ENCODE data around the gene OTULIN.
A peak's percentile ranks its signal among the peaks of the same experiment; 100 is the strongest.

The OTULIN gene

DNA sequence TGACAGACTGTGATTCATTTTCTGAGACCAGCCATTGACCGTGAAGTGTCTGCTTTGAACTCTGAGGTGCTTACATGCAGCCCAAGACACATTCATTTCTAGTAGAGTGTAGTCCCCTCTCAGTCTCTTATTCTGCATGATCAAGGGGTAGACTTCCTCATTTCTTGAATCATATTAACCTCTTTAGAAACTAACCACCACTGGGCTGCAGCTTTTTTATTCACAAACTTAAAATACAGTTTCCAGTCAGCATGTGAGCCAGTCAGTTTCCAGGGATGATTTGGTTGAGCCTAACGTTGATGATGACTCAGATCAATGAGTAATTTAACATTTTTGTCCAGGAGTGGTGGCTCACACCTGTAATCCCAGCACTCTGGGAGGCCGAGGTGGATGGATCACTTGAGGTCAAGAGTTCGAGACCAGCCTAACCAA is 59.2 kb downstream of the OTULIN start:
- DNase-seq: peak; percentile 47

DNA sequence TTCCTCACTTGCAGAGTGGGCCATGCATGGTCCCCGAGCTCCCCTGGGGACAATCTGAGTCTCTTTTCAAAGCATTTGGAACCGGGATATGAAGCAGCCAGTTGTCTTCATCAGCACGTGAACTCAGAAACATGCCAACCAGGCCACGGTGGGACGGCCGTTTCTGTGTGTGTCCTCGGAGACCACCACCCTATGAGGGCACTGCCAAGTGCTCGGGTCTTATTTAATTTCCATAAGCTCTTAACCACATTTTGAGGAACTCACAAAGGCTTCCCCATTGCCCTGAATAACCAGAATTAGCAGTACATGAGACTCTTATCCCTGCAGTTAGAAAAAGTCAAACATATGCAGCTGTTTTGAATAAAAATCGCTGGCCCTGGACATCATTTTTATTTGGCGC is 60.1 kb downstream of the OTULIN start:
- DNase-seq: peak; percentile 53

DNA sequence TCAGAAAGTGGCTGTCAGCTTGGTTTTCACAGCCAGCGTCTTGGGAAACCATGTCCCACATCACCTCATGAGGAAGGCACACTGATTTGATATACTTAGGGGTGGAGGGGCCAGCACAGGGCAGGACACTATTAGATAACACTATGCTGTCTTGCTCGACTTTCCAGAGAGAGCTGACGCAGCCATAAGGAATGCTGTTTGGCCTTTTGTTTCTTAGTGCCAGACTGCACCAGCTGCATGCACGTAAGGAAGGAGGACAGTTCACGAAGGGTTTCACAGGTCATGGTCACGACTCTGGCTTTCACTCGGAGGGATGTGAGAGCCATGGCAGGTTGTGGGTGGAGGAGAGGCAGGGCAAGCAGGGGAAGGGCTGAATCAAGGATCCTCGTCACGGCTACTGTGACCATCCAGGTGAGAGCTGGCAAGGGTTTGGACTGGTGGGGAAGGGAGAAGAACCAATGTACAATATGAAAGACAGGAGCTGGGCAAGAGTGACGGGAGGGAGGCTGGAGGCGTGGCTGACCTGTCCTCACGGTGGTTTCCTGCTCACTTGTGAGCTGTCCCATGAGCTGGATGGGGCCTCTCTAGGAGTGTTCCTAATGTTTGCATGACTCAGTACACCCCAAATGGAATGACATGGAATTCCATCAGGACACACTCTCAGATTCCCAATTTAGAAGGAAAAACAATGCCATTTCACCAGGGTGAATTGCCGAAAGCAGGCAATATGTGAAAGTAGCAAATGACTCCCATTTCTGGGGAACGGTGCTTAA is 61.7 kb downstream of the OTULIN start:
- DNase-seq: no peak

DNA sequence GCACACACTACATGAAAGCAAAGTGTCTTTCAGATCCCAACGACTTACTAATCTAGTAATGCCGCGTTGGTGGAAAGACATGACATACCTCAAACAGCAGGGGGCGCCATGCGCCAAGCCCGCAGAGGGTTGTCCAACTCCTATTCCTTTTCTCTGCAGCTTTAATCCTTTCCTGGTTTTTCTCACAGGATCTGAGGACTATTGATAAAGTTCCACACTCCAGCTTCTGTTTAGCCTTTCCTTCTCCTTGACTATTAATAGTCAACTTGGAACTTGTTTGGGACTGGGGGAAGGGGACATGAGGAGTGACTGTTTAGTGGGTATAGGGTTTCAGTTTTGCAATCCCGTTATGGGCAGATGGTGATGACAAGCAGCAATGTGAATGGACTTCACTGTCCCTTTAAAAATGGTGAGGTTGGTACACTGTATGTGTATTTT is 62.9 kb downstream of the OTULIN start:
- DNase-seq: peak; percentile 88

DNA sequence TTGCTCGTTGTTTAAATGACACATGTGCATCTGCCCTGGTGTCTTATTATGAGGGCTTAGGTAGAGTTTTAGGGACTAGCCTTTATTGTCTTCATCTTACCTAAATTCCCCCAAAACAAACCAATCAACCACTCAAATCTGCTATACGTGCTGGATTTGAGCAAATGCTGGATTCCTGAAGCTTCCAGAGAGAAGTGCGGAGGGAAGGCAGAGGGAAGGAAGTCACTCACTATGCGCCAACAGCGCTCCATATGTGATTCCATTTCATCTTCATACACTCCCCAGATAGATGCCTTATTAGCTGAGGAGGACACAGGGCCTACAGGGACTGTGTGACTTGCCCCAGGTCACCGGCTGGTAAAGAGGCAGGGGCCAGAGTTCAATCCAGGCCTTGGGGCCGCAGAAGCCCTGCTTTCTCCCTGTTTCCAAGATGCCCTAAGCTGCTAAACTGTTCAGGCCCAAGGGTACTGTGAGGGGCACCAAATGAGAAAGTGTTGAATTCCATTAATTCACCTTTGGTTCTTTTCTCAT is 63.5 kb downstream of the OTULIN start:
- DNase-seq: no peak

DNA sequence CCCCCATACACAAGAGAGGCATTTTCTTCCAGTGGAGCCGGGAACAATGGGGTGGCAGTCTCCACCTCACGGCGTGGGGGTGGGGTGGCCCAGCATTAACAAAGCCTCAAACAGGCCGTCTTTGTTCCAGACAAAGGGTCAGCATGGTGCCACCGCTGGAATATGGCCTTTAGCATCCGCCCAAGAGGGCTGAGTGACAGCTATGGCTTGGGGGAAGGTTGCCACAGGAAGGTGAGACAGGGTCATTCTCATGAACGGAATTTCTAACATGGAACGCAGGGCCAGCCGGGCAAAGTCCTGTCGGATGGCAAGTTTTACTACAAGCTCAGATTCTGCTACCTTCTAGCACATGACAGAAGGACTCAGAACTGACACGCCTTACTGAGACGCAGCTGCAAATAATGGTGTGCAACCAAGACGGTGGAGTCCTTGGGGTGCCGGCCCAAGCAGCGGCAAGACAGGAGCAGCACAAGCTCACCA is 64.0 kb downstream of the OTULIN start:
- no peak for DNase-seq

DNA sequence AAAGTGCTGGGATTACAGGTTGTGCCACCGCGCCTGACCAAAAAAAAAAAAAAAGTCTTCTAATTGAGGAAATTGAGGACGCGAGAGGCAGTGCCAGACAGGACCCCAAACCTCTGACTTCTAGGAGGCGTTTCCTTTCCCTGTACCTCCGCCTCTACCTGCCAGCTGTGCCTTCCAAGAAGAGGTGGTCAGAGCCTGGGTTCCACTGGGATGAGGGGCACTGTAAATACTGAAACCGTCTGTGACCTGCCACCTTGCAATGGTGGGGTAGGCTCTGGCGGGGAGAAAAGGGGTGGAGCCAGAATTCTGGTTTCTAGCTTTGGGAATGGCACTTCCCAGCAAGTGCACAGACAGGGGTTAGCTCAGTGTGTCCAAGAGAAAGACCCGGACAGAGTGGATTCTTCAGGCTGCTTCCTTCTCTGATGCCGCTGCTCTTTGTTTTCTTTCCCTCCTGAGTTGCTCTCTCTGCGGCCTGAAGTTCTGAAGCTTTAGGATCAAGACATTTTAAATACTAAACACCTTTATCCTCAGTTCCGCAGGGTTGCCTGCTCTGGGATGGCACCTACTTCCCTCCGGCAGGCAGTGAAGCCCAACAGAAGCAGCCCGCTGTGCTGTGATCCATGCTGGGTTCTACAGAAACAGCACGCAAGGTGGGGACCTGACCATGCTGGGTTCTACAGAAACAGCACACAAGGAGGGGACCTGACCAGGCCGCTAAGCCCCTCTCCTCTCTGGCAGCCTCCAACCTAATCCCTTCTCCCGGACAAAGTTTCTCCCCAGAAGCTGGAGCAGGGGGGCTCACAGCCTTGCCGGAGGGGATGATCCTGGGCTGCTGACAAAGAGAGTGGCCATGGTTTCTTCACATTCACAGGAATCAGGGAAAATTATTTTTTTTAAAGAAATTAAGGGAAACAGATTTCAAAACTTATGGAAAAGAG is 65.2 kb downstream of the OTULIN start:
- DNase-seq: no peak

DNA sequence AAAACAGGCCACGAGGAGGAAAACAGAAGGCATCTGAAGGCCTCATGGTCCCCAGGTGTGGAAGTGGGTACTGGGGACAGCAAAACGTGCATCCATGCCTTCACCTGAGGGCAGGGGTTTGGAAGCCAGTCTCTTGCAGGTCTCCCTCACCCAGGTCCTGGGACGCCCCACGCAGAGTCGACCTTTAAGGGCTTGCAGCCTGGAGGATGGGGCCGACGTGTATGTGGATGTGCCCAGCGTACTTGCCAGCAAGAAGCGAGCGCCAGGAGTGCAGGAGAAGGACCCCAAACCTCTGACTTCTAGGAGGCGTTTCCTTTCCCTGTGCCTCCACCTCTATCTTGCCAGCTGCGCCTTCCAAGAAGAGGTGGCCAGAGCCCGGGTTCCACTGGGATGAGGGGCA is 65.9 kb downstream of the OTULIN start:
- no peak for DNase-seq

DNA sequence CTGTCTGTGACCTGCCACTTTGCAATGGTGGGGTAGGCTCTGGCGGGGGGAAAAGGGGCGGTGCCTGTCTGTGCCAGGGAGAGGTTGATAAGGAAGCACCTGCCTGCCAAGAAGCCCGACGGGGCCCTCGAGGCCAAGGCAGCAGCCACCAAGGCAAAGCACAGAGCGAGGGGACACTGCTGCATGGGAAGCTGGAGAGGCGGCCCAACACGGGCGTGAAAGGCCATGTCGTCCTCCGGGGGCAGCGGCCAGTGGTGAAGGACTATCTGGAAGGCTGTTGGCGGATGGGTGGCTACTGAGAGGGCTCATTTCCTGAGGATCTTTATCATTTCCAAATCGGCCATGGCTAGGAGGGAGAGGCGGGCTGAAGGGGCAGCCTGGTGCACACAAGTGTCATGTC is 66.4 kb downstream of the OTULIN start:
- no peak for DNase-seq

DNA sequence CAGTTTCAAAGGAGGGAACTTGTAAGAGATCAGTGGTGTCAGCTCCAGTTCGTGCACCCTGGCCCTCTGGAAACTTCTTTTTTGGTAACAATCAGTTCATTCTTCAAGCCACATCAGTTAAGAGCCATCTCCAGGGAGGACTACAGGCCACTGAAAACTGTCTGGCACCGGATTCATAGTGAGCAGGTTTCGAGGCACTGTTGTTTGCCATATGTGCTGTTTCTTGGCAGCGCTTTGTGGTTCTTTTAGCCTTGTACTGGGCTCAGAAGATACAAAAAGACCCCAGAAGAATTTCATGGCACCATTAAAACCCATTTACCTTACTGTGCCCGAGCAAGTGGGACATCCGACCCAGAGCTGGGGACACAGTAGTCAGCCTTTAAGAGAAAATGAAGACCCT is 68.5 kb downstream of the OTULIN start:
- DNase-seq: no peak

DNA sequence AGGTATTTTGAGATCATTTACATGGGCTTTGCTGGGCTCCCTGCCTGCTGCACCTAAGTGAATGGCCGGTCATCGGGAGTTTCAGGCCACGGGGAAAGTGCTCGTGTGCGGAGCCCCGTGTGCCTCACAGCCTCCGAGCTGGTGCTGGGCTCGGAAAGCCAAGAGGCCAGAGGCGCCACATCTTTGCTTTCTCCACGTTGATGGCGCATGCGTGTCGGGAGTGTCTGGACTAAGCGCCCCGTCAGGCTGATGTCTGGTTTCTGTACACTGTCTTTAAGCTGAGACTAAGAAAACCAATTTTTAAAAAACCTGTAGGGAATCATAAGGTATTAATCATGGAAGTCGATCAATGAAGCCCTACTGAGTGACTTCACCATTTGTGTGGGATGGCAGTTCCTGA is 69.1 kb downstream of the OTULIN start:
- no peak for DNase-seq

DNA sequence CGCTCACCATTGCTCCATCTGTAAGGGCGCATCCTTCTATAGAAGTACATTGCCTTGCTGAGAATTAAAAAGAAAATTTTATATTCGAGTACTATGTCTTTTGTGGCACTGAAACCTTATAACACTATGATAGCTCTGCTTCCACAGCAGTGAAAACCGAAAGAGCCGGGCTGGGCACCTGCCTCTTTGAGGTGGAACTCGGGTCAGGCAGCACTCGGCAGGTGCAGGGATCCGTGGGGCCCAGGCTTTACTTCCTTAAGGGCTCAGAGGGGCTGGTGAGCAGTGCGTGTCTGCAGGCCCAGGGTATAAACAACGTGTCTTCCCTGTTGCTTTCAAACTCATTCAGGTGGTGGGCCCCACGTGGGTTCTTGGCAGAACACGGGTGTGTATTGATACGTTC is 69.9 kb downstream of the OTULIN start:
- no peak for DNase-seq

DNA sequence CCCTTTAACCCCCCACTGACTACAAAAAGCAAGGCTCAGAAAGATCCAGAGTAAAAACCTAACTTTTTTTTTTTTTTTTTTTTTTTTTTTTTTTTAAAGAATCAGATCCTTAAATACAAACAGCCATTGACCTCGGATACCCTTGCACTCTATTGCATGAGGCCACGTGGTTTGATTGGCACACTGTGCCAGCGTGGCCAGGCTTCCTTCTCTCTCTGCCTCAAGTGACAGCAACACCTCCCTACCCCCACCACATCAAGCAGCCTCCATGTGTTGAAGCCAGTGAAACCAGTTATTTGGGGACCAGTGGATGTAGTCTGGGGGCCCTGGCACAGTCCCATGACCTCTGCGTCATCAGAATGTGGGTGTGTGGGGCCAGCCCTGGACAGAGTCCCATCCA is 71.4 kb downstream of the OTULIN start:
- peak; percentile 47 for DNase-seq

DNA sequence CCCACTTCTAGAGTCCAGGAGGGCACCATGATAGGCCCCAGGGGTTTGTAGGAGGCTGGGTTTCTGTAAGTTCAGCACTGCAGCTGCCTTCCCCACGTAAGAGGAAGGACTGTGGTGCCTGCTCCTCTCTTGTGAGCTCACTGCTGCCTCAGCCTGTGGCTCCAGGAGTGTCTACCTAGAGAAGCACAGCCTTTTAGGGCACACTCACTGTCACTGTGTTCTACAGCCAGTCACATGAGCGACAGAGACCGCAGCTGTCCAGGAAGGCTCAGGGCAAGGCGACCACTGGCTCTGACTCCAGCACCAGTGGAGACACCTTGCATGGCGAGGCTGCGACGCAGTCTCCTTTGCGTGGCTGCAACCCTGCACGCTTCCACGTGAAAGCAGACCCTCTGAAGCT is 72.8 kb downstream of the OTULIN start:
- no peak for DNase-seq

DNA sequence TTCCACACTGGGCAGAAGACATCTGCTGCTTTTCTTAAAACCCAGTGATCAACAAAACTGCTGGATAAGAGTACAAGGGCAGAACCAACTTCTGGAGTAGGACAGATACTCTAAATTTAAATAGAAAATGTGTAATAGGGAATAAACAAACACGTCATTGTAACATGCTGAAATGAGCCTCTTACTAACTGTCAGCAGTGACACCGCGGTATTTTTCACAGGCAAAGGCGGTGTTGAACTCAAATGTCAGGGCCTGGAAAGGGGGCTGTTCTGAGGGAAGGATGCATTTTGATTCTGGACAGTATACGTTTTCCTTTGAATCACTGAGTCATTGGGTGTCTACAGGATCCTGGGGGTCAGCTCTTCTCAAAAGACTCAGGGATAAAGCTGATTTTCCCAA is 73.5 kb downstream of the OTULIN start:
- DNase-seq: no peak

DNA sequence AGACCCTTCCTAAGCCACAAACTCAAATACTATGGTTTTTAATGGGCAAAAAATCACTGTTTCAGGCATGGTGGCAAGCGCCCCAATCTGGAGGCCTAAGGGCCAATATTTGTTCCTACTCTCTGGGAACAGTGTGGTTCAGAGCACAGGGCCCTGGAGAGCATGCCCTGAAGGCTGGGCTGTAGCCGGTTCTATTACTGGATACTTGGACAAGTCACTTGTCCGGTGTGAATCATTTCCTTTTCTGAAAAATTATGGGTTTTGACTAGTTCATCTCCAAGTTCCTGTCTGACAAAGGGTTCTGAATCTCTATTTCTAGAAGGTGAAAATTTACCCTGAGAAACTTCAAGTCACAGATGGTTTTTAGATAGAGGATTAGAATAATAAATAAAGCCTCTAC is 75.0 kb downstream of the OTULIN start:
- peak; percentile 66 for DNase-seq

DNA sequence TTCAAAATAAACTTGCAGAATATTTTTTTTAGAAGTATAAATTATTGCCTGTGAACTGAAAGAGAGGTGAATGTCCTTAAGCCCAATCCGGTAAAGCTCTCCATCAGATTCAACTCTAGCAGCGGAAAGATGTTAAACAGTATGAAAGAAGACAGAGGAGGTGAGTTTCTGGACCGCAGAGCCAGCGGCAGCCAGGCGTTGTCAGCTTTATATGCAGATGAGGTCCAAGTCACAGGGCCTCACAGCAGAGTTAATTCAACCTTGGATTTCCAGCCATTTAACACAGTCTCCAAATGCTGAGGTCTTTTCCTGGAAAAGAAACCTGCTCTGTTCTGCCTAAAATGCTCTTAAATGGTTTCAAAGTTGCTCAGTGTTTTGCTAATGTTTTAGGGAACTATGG is 75.5 kb downstream of the OTULIN start:
- DNase-seq: no peak

DNA sequence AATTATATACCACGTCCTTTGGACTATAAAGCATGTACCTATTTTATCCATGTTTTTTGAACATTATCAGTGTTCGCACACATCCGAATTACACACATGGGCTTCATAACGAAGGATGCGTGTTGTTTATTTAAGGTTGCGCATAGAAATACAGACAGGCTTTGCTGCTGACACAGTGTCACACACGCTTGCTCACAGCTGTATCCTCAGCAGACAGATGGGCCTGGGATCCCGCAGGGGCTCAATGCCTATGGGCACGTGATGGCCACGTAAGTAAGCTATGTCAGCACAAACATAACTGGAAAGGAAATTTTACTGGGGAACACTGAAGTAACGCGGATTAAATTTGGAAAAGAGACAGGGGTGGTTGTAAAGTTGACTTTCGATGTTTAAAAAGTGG is 76.6 kb downstream of the OTULIN start:
- DNase-seq: no peak

DNA sequence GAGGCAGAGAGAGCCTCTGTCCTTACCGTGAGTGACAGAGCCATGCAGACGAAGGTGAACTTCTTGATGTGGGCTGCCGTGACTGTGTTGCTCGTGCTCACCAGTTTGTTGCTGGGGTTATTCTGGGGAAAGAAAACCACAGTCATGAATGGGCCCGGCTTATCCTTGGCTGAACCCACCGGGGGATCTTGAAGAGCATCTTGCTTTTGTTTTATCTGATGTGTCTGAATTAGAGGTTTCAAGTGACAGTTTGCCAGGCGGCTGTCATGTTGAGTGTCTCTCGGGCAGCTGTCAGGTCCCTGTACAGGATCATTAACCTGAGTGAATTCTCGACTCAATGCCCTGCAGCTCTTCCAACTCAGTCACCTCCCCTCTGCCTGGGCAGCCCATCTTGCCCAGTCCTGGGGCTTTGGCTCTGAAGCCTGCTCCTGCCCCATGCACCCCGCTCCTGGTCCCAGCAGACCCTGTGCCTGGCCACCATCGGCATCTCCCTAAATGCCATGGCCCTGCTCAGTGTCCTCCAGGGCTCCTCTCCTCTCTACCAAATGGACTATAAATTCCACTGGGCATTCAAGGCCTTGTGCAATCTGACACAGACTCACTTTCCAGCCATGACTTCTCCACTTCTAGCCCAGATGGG is 77.4 kb downstream of the OTULIN start:
- DNase-seq: no peak

DNA sequence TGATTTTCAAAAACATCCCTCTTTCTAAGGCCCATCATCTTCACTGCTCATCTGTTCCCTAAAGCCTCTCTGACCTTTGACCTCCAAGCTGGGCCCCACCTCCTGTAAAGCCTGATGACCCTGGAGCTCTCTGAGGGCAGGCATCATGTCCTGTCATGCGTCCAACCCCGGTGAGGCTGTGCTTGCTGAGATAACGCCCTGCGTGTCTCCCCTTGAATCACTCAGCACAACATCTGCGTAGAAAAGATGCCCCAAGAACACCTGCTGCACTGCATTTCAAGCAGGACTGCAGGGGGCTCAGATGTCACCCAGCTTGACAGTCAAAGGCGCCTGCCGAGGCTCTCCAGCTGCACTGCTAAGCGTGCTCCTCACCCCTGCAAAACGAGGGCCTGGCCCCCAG is 78.0 kb downstream of the OTULIN start:
- no peak for DNase-seq

DNA sequence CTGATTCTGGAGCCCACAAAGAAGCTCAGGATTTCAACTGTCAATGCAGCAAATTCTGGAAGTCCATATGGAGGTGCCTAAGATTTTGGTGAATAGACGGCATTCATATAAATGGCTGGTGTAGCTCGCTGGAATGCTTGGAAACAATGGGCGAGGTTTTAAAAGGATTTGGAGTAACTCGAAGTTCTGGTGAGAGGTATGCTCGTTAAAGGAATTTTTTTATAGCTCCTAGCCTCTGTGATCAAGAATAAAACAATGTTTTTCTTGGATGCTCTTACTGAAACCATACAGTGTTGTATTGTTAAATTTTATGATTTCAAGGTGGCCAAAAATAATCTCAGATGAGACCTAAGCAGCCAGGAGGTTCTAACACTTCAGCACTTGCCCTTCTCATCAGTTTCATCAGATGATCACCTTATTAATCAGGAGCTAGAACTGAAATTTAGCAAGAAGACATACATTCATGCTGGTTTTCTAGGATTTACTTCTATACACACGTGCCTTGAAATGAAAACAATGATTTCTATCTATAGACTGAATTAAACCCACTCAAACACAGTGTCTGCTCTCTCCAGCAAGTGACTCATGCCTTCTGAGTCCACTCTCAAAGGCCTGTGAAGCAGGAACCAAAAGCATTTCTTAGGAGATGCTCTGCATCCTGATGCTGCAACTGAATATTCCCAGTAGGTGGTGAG is 79.2 kb downstream of the OTULIN start:
- DNase-seq: no peak

Data from suppressor macrophage treated with lipopolysaccharide for 4 hours (primary cell).